T-cell (primary cell): ENCODE data around the gene PYGB. TPM values are rescaled to one million over a fixed set of nuclear protein-coding genes. Genes with fewer than 3 reads are reported as not detected.

Experiments
- ATAC-seq, 4 experiments: fragments of 200-7000 bp in 3 of 4; fragments of 150-1000 bp in 1 of 4; cut with Tn5 transposase; replicated peaks in 1 of 4; 1 replicate in 3 of 4; 2 replicates in 1 of 4; pipeline ENCODE4 v1.10.0; 2021; ENCODE audit warnings: moderate library complexity in 3 of 4, mild to moderate bottlenecking in 2 of 4, moderate number of reproducible peaks in 1 of 4
- CTCF ChIA-PET, 2 donors: fragments of 300-600 bp; sonication (Branson Sonifier 250); formaldehyde crosslinking; loops; one replicate each; lab custom pipeline; 2022; ENCODE audit warnings: antibody characterized with exemption in 2 of 2; lab: Charles Lee
- POLR2A ChIA-PET, 2 donors: fragments of 300-600 bp; sonication (Branson Sonifier 250); formaldehyde crosslinking; loops; one replicate each; lab custom pipeline; 2022; ENCODE audit warnings: antibody characterized with exemption in 2 of 2; lab: Charles Lee
- DNase-seq, 35 experiments: peaks; one replicate each; pipeline versions ENCODE4 v3.0.0 to v3.0.0-alpha.2; 2013 to 2023
- H3K27ac ChIP-seq: one replicate; pipeline ENCODE4 v1.5.1; 2013; ENCODE audit warnings: low read length
- H3K27me3 ChIP-seq, 2 experiments: replicated peaks in 1 of 2; 1 replicate in 1 of 2; 2 replicates in 1 of 2; pipeline versions ENCODE4 v1.6.1 to v1.7.0; 2013; ENCODE audit warnings: low read length in 1 of 2, mixed read lengths in 1 of 2; ENCODE audit not compliant: control insufficient read depth in 2 of 2, insufficient read depth in 2 of 2; ENCODE audit errors: extremely low read depth in 1 of 2
- H3K36me3 ChIP-seq, 2 donors: 1 replicate in 1 of 2; 2 replicates in 1 of 2; pipeline versions ENCODE4 v1.6.1 to v1.7.0; 2013; ENCODE audit warnings: low read length in 1 of 2; ENCODE audit not compliant: control insufficient read depth in 2 of 2, insufficient read depth in 1 of 2; ENCODE audit errors: extremely low read depth in 1 of 2
- H3K4me1 ChIP-seq, 2 experiments: 1 replicate in 1 of 2; 2 replicates in 1 of 2; pipeline versions ENCODE4 v1.6.1 to v1.7.0; 2013; ENCODE audit warnings: low read length in 2 of 2, mixed read lengths in 1 of 2; ENCODE audit not compliant: insufficient read depth in 2 of 2, control insufficient read depth in 1 of 2; ENCODE audit errors: extremely low read depth in 1 of 2
- H3K4me3 ChIP-seq, 2 donors: 1 replicate in 1 of 2; 2 replicates in 1 of 2; pipeline versions ENCODE4 v1.5.1 to v1.7.0; 2013; ENCODE audit warnings: mild to moderate bottlenecking in 2 of 2, low read length in 1 of 2, moderate library complexity in 1 of 2; ENCODE audit not compliant: control insufficient read depth in 1 of 2; ENCODE audit errors: extremely low read depth in 1 of 2
- H3K9me3 ChIP-seq: 2 replicates; pipeline ENCODE4 v1.7.0; 2013
- H3K27ac Mint-ChIP-seq, 2 donors: one replicate each; pipeline ENCODE4 v1.8.0; 2020 to 2021; ENCODE audit warnings: mild to moderate bottlenecking in 2 of 2, mixed read lengths in 2 of 2
- H3K27me3 Mint-ChIP-seq, 2 donors: one replicate each; pipeline ENCODE4 v1.8.0; 2021 to 2022; ENCODE audit warnings: mixed read lengths in 2 of 2
- H3K36me3 Mint-ChIP-seq: one replicate; pipeline ENCODE4 v1.8.0; 2021; ENCODE audit warnings: mixed read lengths
- H3K4me1 Mint-ChIP-seq, 3 donors: one replicate each; pipeline ENCODE4 v1.8.0; 2020 to 2022; ENCODE audit warnings: mixed read lengths in 3 of 3, mild to moderate bottlenecking in 1 of 3
- H3K4me3 Mint-ChIP-seq, 3 donors: one replicate each; pipeline ENCODE4 v1.8.0; 2020 to 2022; ENCODE audit warnings: mild to moderate bottlenecking in 3 of 3, mixed read lengths in 3 of 3, moderate library complexity in 3 of 3
- H3K9me3 Mint-ChIP-seq, 3 donors: one replicate each; pipeline ENCODE4 v1.8.0; 2020 to 2022; ENCODE audit warnings: mixed read lengths in 3 of 3
- WGBS: methylation state at CpG from one replicate; pipeline ENCODE4 v1.1.5; 2013; ENCODE audit warnings: missing lambda C conversion rate; ENCODE audit not compliant: insufficient coverage; 5-methylcytosine and 5-hydroxymethylcytosine counted together
- total RNA-seq, 35 experiments: library from RNA in 6 of 35; stranded (reverse) in 6 of 35; fragments of 120-200 nt in 1 of 35; gene quantifications; one replicate each; pipeline versions ENCODE4 v1.2.1 to v1.2.4 and lab custom pipeline; 2013 to 2026

PYGB gene
- total RNA-seq, 5 donors from 2014 or later (not counting 1 experiment from before 2014, with no cell fraction given), result 29.7 to 53.4 (median 36.5) TPM

DNA sequence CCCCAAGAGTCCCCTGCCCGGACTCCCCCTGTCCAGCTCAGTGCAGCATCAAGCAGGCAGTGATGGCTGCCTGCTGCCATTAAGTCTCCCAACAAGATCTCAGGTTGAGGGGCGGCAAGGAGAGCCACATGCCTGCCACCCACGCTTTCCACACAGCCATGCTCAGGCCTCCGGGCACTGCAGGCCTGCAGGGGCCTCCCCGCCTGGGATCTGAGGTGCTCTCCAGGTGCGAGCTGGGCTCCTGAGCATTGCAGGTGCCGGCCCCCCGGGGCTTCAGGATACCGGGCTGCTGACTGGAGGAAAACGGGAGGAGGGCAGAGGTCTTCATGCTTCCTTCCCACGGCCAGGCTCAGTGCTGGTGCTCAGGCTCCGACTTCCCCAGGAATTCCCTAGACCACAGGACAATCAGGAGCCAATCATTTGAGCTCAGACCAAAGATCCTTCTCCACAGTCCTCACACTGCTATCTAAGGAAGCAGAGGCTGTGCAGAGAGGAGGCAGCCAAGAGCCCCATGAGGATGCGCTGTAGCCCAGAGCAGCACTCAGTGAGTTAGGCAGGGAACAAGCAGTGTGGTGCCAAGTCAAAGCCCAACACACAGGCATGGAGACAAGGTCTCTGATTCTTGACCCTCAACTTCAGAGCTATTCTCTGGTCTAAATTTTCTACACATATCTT is 52.7 kb downstream of the PYGB start:
- Histone ChIP-seq H3K36me3 (peaks cover 14 to 30% of the 10 kb centered on the region in 2 donors), H3K4me1 (no peaks in the 10 kb centered on the region), H3K27ac (no peak overlapping the region), H3K4me3 (no peak overlapping the region), H3K9me3 (no peaks in the 10 kb centered on the region), H3K27me3 (no peaks in the 10 kb centered on the region)
- no peak for ATAC-seq
- CTCF ChIA-PET, result interaction anchor here in 1 of 2 donors (0.5 to 0.6 kb wide), 2 partner anchors 50 to 101 kb away, joined by 3 to 9 read pairs; no protein-coding TSS in a partner anchor
- H3K4me3 Mint-ChIP-seq, result no peak overlapping the region
- POLR2A ChIA-PET, result no interaction called here
- H3K36me3 Mint-ChIP-seq, result no peaks in the 10 kb centered on the region
- 97% methylated on average over 6 of the region's 13 CpGs for WGBS
- H3K27me3 Mint-ChIP-seq, result no peaks in the 10 kb centered on the region
- H3K9me3 Mint-ChIP-seq, result no peaks in the 10 kb centered on the region
- no peak overlapping the region for H3K27ac Mint-ChIP-seq
- H3K4me1 Mint-ChIP-seq, result peaks cover 0 to 4% (median 0%) of the 10 kb centered on the region in 3 donors
- no peak for DNase-seq

DNA sequence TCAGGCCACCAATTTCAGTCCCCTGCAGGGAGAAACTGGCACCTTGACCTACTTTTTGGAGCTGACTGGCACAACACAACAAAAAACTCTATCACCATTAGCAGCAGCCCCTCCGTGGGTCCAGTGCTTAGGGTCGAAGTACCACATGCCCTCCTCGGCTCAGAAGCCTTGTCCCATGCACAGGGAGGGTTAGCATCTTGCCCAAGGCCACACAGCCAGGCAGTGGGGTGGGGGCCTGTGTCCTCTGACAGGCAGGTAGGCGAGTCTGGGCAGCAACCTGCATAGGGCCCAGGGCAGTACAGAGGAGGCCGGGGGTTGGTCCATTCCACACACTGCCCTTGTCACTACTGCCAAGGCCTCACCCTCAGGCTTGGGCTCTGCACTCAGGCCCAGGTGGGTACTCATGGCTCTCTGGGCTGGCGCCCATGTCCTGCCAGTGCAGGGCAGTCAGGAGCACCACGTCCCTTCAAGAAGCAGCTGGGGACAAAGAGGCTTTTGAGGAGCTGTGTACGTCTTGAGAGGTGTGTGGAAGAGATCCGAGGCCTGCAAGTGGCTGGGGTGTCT is 53.6 kb downstream of the PYGB start:
- H3K27me3 Mint-ChIP-seq, result no peaks in the 10 kb centered on the region
- no peaks in the 10 kb centered on the region for H3K36me3 Mint-ChIP-seq
- DNase-seq (no peak), ATAC-seq (no peak)
- WGBS, result 94% methylated on average over 8 of the region's 9 CpGs
- CTCF ChIA-PET, result no interaction called here
- no peaks in the 10 kb centered on the region for H3K9me3 Mint-ChIP-seq
- no peak overlapping the region for H3K4me3 Mint-ChIP-seq
- no peak overlapping the region for H3K27ac ChIP-seq
- POLR2A ChIA-PET, result no interaction called here
- peaks cover 16 to 26% of the 10 kb centered on the region in 2 donors for H3K36me3 ChIP-seq
- H3K27ac Mint-ChIP-seq, result no peak overlapping the region
- H3K27me3 ChIP-seq, result no peaks in the 10 kb centered on the region
- H3K4me1 Mint-ChIP-seq, result peaks cover 0 to 2% (median 0%) of the 10 kb centered on the region in 3 donors
- no peaks in the 10 kb centered on the region for H3K4me1 ChIP-seq
- H3K4me3 ChIP-seq, result no peak overlapping the region
- H3K9me3 ChIP-seq, result no peaks in the 10 kb centered on the region

- H3K36me3 ChIP-seq, result peaks cover 18 to 20% of the 10 kb centered on the region in 2 donors
- no peaks in the 10 kb centered on the region for H3K27me3 ChIP-seq
- Mint-ChIP-seq H3K27ac (no peak overlapping the region), H3K9me3 (no peaks in the 10 kb centered on the region), H3K27me3 (no peaks in the 10 kb centered on the region), H3K36me3 (peaks cover 3% of the 10 kb centered on the region), H3K4me3 (no peak overlapping the region), H3K4me1 (no peaks in the 10 kb centered on the region)
- ATAC-seq (no peak), DNase-seq (no peak)
- H3K4me1 ChIP-seq, result no peaks in the 10 kb centered on the region
- H3K4me3 ChIP-seq, result no peak overlapping the region
- CTCF ChIA-PET, result no interaction called here
- H3K27ac ChIP-seq, result no peak overlapping the region
- POLR2A ChIA-PET, result no interaction called here
- 99% methylated on average over 6 of the region's 6 CpGs for WGBS
- H3K9me3 ChIP-seq, result no peaks in the 10 kb centered on the region
Measured at GRCh38 chr20:25302596-25302995, 54.7 kb downstream of the PYGB start.

DNA sequence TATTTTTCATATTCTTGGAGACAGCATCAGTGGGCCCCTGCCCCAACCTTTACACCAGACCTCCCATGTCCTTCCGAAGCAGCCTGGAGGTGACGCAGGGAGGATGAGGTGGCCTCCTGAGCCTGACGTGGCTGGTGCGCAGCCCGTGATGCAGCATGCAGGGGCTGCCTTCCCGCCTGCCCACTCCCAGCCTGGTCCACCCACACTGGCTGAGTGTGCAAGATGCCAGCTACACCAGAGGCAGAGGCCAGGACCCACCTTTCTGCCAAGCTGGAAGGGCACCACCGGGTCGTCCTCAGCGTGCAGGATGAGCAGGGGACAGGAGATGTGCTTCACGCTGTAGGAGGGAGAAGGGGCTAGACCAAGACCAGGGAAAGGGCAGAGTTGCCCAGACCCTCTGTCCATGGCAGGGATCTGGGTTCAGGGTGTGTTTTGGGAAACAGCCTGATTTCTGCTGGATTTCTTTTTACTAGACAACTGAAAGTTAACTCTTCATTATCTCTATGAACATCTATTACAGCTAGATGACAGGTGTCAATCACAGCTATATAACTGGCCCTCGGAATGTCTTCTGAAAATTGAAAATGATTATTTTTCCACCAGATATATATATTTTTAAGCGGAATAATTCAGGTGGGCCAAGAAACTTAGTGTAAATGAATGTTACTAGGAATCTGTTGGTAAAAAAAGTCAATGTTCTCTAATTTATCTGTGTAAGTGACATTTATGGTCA is 55.6 kb downstream of the PYGB start:
- ChIA-PET CTCF (no interaction called here), POLR2A (interaction anchor here in 1 of 2 donors (0.6 kb wide), 1 partner anchor 49 kb away, joined by 5 read pairs; no protein-coding TSS in a partner anchor)
- DNase-seq (no peak), ATAC-seq (no peak)
- 96% methylated on average over 10 of the region's 12 CpGs for WGBS
- no peaks in the 10 kb centered on the region for H3K9me3 ChIP-seq
- H3K27ac Mint-ChIP-seq, result no peak overlapping the region
- H3K36me3 ChIP-seq, result peaks cover 16 to 25% of the 10 kb centered on the region in 2 donors
- H3K27me3 ChIP-seq, result no peaks in the 10 kb centered on the region
- no peaks in the 10 kb centered on the region for H3K4me1 ChIP-seq
- no peak overlapping the region for H3K4me3 Mint-ChIP-seq
- H3K27ac ChIP-seq, result no peak overlapping the region
- no peaks in the 10 kb centered on the region for H3K4me1 Mint-ChIP-seq
- H3K4me3 ChIP-seq, result no peak overlapping the region
- H3K27me3 Mint-ChIP-seq, result no peaks in the 10 kb centered on the region
- H3K36me3 Mint-ChIP-seq, result peaks cover 3% of the 10 kb centered on the region
- no peaks in the 10 kb centered on the region for H3K9me3 Mint-ChIP-seq

DNA sequence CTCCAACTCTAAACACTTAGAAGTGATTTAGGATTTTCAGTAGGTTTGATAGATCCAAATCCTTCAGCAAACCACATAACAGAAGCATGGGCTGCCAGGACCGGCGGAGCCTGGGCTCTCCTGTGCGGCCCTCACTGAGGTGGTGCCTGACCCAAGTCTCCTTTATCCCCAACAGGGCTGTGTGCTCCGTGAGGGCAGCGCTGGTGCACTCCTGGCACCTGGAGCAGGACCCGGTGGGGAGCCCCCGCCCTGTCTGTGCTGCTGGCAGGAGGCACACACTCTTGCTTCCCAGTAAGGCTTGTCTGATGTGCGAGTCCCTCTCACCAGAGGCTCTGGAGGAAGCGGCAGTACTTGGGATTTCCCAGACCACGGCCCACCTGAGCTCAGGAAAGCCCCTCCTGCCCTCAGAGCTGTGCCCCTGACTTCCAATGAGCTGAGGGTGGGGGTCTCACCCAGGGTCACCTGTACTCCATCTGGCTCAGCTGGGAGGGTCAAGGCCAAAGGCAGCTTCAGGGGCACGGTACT is 56.2 kb downstream of the PYGB start:
- H3K9me3 Mint-ChIP-seq, result no peaks in the 10 kb centered on the region
- peaks cover 3% of the 10 kb centered on the region for H3K36me3 Mint-ChIP-seq
- ChIA-PET POLR2A (no interaction called here), CTCF (interaction anchor here in 1 of 2 donors (0.5 kb wide), 1 partner anchor 328 kb away, joined by 5 read pairs; no protein-coding TSS in a partner anchor)
- no peaks in the 10 kb centered on the region for H3K4me1 Mint-ChIP-seq
- no peak for DNase-seq
- Histone ChIP-seq H3K4me1 (no peaks in the 10 kb centered on the region), H3K9me3 (no peaks in the 10 kb centered on the region), H3K27ac (no peak overlapping the region), H3K4me3 (no peak overlapping the region), H3K27me3 (no peaks in the 10 kb centered on the region), H3K36me3 (peaks cover 11 to 29% of the 10 kb centered on the region in 2 donors)
- 91% methylated on average over 8 of the region's 11 CpGs for WGBS
- no peaks in the 10 kb centered on the region for H3K27me3 Mint-ChIP-seq
- no peak overlapping the region for H3K27ac Mint-ChIP-seq
- no peak for ATAC-seq
- no peak overlapping the region for H3K4me3 Mint-ChIP-seq
